MM.1S (cell line): ENCODE data around the gene TRAPPC8.

Source experiments
- EZH2 ChIP-seq: fragments of 300-600 bp; sonication (generic); optimal IDR thresholded peaks from 2 replicates; pipeline ENCODE3; 2017; ENCODE audit warnings: low read depth, mild to moderate bottlenecking, antibody characterized with exemption, low read length, mixed read lengths
- EZH2phosphoT487 ChIP-seq: fragments of 300-600 bp; sonication (generic); IDR thresholded peaks from 2 replicates; pipeline ENCODE4 v1.6.1; 2018; ENCODE audit warnings: antibody characterized with exemption, low read length
- TF ChIP-seq, protein P1 (sequence below): fragments of 300-600 bp; sonication (generic); IDR thresholded peaks from 2 replicates; pipeline ENCODE4 v1.5.1; 2016; ENCODE audit warnings: antibody characterized with exemption, low read length, mixed read lengths

DNA sequence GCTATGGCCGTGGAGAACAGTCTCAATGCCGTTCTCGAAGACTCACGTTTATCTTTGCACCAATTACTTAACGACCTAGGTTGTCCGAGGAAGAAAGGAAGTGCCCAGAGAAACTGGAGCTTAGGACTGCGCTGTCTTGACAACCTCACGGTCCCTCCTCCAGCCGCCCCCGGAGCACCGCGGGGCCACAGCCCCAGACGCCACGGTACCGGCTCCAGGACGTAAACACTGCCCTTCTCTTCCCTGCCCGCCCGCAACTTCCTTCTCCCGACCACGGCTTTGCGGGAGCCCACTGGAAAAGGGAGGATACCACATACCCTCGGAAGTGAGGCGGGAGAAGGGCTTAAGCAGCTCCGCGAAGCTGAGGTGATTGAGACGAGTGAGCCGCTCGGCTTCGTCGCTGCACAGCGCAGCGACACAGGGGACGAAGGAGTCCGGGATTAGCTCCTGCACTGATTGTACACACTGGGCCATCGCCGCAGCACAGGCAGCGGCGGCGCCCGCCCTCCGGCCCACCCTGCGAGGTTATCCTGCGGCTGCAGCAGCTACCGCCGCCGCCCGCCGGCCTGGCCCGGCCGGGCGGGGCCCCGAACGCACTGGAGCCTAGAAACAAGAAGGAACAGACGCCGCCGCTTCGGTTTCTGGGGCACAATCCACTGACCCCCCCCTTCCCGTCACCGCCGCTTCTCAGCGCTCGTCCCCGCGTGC, 483 bp downstream of the TRAPPC8 start:
- TF ChIP-seq, protein P1, sequence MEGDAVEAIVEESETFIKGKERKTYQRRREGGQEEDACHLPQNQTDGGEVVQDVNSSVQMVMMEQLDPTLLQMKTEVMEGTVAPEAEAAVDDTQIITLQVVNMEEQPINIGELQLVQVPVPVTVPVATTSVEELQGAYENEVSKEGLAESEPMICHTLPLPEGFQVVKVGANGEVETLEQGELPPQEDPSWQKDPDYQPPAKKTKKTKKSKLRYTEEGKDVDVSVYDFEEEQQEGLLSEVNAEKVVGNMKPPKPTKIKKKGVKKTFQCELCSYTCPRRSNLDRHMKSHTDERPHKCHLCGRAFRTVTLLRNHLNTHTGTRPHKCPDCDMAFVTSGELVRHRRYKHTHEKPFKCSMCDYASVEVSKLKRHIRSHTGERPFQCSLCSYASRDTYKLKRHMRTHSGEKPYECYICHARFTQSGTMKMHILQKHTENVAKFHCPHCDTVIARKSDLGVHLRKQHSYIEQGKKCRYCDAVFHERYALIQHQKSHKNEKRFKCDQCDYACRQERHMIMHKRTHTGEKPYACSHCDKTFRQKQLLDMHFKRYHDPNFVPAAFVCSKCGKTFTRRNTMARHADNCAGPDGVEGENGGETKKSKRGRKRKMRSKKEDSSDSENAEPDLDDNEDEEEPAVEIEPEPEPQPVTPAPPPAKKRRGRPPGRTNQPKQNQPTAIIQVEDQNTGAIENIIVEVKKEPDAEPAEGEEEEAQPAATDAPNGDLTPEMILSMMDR, result no peak
- TF ChIP-seq EZH2 (no peak), EZH2phosphoT487 (no peak)
